ENCODE results near the gene TMEM245. TPM values are rescaled to one million over a fixed set of nuclear protein-coding genes. Genes with fewer than 3 reads are reported as not detected.
"Not testable (repeated sequence)": the region's sequence is repeated elsewhere in the genome, so short reads cannot be mapped to it uniquely, and the experiment has no call there.

The TMEM245 gene
- total RNA-seq, 2 donors from 2014 or later = 67.4 to 79.3 TPM

DNA sequence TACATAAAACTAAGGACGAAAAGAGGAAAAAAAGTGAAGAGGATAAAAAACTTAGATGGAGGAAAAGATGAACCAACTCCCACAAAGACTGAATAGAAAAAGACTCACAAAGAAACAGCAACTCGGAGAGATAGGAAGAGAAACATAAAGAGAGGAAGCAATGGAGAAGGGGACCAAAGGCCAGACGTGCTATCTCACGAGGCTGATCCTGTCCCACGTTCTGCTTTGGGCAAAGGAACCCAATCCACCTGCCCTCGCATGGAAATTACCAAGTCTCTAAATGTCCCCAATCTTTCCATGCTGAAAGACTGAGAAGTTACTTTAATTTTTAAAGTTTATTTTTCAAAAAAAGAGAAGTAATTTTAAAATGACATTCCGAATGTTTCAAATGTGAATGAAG, 36.6 kb downstream of the TMEM245 start:
- intact Hi-C loops (cut with DNase I) = no loop called here
- DNase-seq (no peak), ATAC-seq (no peak)

DNA sequence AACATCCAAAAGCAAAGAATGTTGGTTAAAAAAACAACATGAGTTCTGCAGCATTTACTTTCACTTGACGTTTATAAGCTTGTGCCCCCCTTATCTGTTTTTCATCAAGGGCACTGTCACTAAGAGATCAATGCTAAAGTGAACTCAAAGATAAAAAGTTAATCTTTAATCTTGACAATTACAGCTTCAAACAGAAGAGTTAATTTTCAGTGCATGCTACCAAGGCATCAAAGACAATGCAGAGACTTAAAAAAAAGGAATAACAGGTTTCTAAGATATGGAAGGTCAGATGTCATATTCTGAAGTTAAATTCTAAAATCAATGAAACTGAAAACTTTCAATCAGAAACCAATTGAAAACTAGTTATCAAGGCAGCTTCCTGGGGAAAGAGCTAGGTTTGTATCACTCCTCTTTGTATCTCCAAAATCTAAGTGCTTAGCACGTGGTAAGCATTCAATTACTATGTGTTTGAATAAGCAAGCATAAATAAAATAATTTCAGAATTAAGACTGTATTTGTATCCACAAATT, 37.6 kb downstream of the TMEM245 start:
- no peak for DNase-seq
- intact Hi-C loops (cut with DNase I) = no loop called here
- no peak for ATAC-seq

DNA sequence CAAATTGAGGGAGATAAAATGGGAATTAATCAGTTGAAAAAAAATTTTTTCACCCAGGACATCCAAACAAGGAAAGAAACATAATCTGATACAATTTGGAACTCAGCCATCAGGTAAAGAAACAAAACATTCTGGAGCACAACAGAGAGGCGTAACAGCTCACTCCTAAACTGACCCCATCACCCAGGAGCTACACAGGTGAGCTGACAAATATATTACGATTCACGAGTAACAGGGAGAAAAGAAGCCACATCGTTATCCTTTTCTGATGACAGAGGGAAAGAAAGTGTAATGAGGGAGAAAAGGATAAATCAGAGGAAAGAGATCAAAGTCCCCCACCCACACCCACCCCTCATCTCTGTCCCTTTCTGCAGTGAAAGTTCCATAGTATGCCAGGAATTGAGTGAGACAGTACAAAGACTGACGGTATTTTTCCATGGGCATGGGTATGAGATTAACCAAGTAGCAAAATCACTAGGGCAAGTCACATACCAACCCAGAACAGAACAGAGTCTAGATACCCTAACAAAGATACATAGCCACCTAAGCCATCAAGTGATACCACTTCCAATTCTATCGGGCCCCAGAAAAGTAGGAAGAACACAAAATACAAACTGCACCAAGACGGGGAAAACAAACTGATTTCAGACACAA, 45.4 kb downstream of the TMEM245 start:
- intact Hi-C loops (cut with DNase I) = no loop called here
- DNase-seq = no peak
- ATAC-seq = no peak

DNA sequence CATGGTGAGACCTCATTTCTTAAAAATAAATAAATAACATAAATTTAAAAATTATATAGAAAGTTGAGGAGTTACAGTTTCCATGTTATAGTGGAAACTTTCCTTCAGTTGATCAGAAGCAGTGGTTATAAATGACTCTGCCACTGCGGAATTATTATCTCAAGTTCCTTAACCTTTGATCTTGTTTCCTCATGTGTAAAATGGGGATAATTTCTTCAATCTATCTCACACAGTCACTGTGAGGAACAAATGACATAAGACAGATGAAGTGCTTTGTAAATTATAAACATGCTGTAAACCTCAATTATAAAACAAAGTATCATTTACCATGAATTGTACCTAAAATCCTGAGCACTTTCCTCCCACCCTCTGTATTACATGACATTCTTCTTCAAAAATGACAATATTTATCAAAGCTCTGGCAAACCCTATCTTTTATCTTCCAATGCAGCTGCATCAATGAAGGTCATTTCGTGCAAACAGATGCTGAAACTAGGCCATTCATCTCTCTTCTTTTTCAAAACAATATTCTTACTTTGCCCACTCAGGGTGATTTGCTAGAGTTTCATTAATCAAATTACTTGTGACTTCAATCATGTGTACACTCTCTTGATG, 46.8 kb downstream of the TMEM245 start:
- no peak for DNase-seq
- intact Hi-C loops (cut with DNase I) = no loop called here
- no peak for ATAC-seq

DNA sequence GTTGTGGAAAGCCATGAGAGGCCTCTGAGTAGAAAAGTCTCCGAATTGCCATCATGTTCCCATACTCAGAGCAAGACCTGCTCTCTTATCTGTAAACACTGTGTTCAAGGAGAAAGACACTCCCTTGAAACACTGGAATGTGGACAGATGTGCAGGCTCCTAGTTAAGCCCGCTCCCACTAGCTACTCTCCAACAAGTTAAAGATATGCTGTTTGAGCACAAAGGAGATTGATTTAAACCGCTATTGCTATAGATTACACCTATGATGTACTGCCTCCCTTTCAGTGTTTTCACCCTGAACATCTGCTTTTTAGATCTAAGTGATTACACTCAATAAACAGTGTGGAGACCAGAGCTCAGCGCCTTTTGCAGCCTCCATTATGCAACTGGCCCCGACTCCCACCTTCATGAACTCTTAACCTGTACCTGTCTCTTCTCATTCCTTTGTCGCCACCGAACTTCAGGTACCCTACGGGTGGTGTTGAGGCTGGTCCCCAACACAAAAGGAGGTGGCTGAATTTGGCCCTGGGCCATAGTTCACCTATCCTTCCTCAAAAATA, 47.5 kb downstream of the TMEM245 start:
- ATAC-seq = no peak
- intact Hi-C loops (cut with DNase I) = no loop called here
- no peak for DNase-seq

DNA sequence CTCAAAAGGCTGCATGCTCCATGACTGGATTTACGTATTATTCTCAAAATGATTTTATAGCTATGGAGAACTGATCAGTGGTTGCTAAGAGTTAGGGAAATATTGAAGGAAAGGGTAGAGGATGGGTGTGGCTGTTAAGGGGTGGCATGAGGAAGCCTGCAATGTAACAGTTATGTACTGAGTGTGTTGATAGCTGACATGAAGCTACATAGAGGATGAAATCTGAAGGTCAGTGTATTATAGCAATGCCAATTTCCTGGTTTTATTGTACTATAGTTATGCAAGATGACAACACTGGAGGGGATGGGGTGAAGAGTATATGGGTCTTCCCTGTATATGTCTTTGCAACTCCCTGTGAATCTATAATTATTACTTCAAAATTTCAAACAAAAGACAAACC, 51.0 kb downstream of the TMEM245 start:
- DNase-seq (no peak), ATAC-seq (no peak)
- intact Hi-C loops (cut with DNase I) = no loop called here

DNA sequence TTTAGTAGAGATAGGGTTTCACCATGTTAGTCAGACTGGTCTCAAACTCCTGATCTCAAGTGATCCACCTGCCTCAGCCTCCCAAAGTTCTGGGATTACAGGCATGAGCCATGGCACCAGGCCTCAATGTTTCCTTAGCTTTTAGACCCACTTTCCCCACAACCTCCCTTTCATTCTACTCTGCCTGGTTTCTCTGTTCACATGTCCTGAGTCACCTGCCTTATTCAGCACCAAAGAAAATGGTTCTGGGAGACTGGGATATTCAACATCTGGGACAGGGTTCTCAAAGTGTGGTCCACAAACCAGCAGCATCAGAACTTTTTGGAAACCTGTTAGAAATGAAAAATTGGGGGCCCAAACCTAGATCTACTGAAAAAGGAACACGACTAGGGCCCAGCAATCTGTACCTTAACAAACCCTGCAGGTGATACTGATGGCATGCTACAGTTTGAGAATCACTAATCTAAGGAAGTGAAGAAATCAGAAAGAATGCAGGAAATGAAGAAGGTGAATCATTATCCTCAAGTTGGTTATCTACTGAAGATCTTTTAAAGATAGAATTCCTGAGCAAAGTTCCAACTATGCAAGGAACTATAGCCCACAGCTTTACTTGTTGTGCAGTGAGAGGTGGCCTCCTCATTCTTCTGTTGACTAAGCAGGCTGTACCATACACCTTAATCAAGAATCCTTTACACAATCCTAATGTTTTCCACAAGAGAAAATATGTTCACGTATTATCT, 54.6 kb downstream of the TMEM245 start:
- ATAC-seq (no peak), DNase-seq (no peak)
- intact Hi-C loops (cut with DNase I) = no loop called here

DNA sequence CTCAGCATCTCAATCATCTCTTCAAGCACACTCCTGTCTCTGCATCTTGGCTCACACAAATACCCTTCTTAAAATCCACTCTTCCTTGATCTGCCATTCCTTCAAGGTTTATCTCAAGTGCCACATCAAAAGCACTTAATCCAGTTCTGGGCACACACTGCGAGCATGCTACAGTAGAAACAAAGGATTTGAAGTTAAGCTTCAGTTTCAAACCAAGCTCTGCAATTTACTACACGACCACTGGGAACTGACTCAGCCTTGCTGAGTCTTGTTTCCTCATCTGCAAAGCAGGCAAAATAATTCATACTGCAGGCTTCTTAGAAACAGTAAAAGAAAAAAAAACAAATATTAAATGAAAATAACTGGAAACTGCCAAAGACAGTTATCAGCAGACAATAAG, 56.0 kb downstream of the TMEM245 start:
- DNase-seq (no peak), ATAC-seq (no peak)
- intact Hi-C loops (cut with DNase I) = no loop called here

DNA sequence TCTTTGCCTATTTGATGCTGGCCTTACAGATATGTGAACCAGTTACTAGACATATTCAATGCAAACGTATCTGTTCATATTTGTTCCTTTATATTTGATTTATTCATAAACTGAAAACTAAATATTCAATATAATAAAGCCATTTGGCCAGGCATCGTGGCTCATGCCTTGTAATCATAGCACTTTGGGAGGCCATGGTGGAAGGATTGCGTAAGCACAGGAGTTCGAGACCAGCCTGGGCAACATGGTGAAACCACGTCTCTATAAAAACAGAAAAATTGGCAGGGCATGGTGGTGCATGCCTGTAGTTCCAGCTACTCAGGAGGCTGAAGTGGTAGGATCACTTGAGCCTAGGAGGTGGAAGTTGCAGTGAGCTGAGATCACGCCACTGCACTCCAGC, 57.2 kb downstream of the TMEM245 start:
- no peak for DNase-seq
- ATAC-seq = no peak
- intact Hi-C loops (cut with DNase I) = no loop called here

DNA sequence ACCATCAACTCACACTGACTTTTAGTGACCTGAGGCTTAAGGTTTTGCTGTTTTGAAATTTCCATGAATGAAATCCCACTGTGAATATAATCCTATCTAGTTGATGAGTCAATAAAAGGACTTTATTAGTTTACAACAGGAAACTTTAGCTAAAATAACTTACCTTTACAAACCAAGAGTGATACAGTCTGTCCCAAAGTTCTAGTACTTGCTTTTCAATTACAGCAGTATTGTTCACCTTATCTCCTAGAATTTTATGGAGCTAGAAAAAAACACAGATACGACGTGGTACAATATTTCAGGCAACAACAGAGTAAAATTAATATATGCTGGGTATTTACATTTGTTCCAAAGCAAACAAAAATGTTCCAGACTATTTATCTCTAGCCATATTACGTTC, 59.6 kb downstream of the TMEM245 start:
- DNase-seq (no peak), ATAC-seq (no peak)
- intact Hi-C loops (cut with DNase I) = no loop called here

DNA sequence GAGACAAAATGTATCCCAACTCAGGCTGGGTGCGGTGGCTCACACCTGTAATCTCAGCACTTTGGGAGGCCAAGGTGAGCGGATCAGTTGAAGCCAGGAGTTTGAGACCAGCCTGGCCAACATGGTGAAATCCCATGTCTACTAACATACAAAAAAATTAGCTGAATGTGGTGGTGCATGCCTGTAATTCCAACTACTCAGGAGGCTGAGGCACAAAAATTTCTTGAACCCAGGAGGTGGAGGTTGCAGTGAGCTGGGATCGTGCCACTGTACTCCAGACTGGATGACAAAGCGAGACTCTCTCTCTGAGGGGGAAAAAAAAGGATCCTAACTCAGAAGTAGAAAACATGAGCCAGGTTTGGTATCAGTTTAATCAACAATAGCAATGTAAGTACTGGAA, 66.6 kb downstream of the TMEM245 start:
- intact Hi-C loops (cut with DNase I); ATAC-seq; DNase-seq: not testable (repeated sequence)

DNA sequence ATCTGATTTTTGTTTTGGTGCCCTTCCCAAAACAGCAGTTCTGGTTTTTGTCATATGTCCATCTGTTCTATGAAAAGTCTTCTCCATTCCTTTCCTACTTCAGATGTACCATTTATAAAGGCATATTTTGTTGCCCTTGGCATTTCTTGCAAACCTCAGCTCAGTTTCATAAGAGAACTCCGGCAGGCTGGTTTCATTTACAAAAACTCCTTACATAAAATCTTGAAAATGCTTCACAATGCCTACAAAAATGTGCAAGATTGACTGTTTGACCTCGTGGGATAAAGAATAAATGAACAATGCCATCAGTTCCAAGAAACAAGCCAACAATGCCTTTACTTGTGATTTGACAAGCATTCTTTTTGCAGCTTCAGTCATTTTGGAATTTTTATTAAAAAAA, 67.3 kb downstream of the TMEM245 start:
- ATAC-seq = no peak
- DNase-seq = no peak
- intact Hi-C loops (cut with DNase I) = no loop called here

DNA sequence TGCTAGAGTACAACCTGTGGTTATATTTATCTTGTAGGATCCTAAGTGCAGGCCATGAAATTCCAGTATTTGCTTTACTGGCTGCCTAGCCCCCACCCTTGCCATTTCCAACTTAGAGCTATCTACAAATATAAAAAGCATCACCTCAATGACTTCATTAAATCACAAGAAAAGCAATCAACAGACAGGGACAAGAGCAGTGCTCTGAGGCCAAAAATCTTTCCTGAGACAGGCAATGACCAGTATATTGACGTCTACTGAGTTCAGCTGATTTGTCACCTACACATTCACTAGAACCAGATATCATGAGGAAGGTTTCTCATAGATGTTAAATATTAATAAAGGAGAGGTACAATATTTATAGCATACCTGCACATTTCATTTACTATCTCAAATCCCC, 68.0 kb downstream of the TMEM245 start:
- DNase-seq (no peak), ATAC-seq (no peak)
- intact Hi-C loops (cut with DNase I) = no loop called here

DNA sequence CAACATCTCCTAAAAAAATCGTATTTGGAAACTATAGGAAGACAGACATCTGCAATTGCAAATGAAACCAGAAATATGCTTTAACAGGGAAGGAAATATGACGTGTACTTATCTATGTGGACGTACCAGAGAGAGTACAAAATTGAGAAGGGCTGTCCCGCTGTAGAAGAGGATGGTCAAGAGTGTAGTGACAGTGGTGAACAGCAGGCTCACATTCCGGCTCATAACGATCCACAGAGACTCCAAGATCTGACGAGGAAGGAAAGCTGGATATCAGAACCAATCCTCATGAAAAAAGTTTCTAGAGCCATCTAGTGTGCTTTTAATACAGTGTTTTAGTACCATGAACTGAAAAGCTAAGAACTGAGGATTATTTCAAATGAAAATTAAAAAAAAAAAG, 69.3 kb downstream of the TMEM245 start:
- ATAC-seq = peak; percentile 70 to 74
- no peak for DNase-seq
- intact Hi-C loops (cut with DNase I) = no loop called here

DNA sequence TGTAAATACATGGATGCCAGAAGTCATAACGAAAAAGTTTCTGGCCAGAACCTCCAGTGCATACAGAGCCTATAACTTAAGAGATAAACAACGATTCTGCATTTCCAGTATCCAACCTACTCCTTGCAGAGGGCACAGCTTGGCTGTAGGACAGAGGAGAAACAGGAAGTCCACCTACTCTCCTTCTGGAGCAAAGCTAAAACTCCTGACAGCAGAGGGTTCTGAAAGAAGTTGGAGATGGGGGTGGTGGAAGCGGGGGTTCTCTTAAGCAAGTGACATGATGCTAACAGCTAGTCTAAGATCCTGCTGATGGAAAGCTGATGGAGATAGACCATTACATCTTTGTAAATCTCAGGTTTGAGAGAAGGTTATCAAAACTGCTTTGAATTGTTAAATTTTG, 70.9 kb downstream of the TMEM245 start:
- ATAC-seq (no peak), DNase-seq (no peak)
- intact Hi-C loops (cut with DNase I) = no loop called here

DNA sequence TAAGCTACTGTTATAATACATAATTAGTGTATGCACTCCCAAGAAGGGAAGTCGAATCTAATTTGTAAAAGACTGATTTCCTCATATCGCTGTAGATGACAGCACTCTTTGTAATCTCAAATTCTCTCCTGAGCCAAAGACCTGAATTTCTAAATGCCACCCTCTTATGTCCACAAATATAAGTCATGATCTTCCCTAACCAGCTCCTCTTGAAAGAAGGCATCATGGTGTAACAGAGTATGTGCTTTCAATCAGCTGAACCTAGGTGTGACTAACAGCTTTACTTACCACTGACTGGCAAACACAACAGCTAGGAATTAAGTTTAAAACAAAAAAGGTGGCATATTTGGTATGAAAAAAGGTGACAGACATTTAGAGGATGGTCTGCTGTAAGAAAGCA, 72.5 kb downstream of the TMEM245 start:
- intact Hi-C loops (cut with DNase I) = no loop called here
- DNase-seq = no peak

DNA sequence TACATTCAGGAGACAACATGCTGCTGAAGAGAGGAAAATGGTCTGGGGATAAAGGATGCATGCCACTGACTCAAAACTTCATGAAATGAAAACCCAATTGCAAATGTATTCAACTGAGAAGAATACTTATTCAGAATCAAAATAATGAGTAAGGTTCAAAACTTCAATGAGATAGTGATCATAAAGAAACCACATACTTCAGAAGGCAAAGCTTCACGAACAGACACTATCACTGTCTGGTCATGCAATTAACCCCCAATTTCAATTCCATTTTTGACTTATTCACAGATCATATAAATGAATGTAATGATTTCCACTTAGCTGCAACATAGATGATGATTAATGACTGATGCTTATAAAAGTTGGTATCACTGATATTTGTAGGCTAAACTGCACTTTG, 73.4 kb downstream of the TMEM245 start:
- intact Hi-C loops (cut with DNase I) = no loop called here
- ATAC-seq = no peak
- no peak for DNase-seq

More for the DNA sequence above, 72.5 kb downstream of the TMEM245 start:
- no peak for ATAC-seq

DNA sequence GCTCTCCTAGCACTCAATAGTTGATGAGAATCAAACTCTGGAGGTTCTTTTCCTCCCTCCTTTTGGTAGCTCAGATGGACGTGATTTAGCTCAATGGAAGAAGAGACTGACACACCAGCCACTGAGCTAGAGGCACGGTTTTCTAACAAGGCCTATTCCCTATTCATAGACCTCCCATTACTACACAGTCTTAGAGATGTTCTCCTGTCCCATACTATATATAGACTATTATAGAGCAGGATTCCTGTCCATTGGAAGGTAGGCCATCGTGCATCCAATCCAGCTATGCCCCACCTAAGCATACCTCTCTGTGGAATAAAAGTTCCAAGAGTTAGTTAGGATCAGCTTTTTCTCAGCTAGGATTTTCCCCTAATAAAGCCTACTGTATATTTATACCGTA, 76.2 kb downstream of the TMEM245 start:
- DNase-seq (no peak), ATAC-seq (no peak)
- intact Hi-C loops (cut with DNase I) = no loop called here

DNA sequence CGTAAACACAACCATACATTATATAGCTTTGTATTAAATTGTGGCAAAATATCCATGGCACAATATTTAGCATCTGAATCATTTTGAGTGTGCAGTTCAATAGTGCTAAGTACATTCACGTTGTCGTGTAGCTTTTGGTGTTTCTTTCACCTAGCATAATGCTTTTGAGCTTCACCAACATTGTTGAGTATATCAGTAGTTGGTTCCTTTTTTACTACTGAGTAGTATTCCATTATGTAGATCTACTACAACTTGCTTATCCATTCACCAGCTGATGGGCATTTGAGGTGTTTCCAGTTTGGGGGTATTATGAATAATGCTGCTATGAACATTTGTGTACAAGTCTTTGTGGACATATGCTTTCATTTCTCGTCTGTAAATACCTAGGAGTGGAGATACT, 79.2 kb downstream of the TMEM245 start:
- intact Hi-C loops (cut with DNase I) = no loop called here
- ATAC-seq = no peak
- no peak for DNase-seq

DNA sequence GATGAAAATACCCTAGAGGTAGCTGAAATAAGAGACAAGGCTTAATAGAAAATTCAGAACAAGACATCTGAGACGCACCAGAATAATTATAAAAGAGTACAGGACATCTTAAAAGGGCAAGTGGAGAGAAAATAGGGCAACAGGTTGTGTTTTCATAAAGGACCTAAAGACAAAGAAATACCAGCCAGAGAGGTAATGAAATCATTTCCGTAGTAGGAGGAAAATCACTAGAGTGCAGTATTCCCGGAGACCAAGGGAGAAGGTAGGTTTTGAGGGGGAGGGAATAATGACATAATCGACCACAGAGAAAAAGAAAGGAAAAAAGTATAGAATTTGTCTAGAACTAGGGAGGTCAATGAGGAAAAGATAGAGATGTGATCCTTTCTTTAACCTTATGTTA, 80.2 kb downstream of the TMEM245 start:
- no peak for ATAC-seq
- DNase-seq = no peak
- intact Hi-C loops (cut with DNase I) = no loop called here
